Loucy (cell line): Measurements from ENCODE around the gene SLC6A6.

Experiments
- H2AFZ ChIP-seq: fragments of 200-600 bp; sonication (generic); 2 replicates; pipeline ENCODE4 v1.6.0; 2016; ENCODE audit warnings: antibody characterized with exemption, mild to moderate bottlenecking, low read length, moderate library complexity
- H3F3A ChIP-seq: fragments of 200-600 bp; 2 replicates; pipeline ENCODE4 v1.6.0; 2016; ENCODE audit warnings: antibody characterized with exemption, low read depth, mild to moderate bottlenecking
- H3K27me3 ChIP-seq: fragments of 200-600 bp; sonication (generic); 2 replicates; pipeline ENCODE4 v1.6.1; 2014; ENCODE audit warnings: low read length, mild to moderate bottlenecking; ENCODE audit not compliant: insufficient read depth, poor library complexity, severe bottlenecking
- H3K36me3 ChIP-seq: fragments of 200-600 bp; sonication (generic); 2 replicates; pipeline ENCODE4 v1.6.1; 2016; ENCODE audit warnings: low read length; ENCODE audit not compliant: insufficient read depth
- H3K4me1 ChIP-seq: fragments of 200-600 bp; sonication (generic); 2 replicates; pipeline ENCODE4 v1.5.1; 2014; ENCODE audit warnings: low read length, mild to moderate bottlenecking; ENCODE audit not compliant: insufficient read depth, poor library complexity, severe bottlenecking
- H3K4me2 ChIP-seq: fragments of 200-600 bp; sonication (generic); 2 replicates; pipeline ENCODE4 v1.6.0; 2014; ENCODE audit warnings: antibody characterized with exemption, low read length, low read depth, mild to moderate bottlenecking; ENCODE audit not compliant: poor library complexity, severe bottlenecking
- H3K4me3 ChIP-seq: fragments of 200-600 bp; sonication (generic); 2 replicates; pipeline ENCODE4 v1.5.1; 2014; ENCODE audit warnings: low read length, mild to moderate bottlenecking, mixed read lengths; ENCODE audit not compliant: poor library complexity, severe bottlenecking
- H3K79me2 ChIP-seq: fragments of 200-600 bp; sonication (generic); 2 replicates; pipeline ENCODE4 v1.6.1; 2014; ENCODE audit warnings: low read length; ENCODE audit not compliant: insufficient read depth
- H3K9ac ChIP-seq: fragments of 200-600 bp; sonication (generic); 2 replicates; pipeline ENCODE4 v1.6.0; 2014; ENCODE audit warnings: mild to moderate bottlenecking, low read depth, low read length, moderate library complexity; ENCODE audit not compliant: poor library complexity, severe bottlenecking
- H3K9me2 ChIP-seq: fragments of 200-600 bp; sonication (generic); replicated peaks from 2 replicates; pipeline ENCODE4 v1.6.1; 2016; ENCODE audit warnings: low read depth, low read length, mixed read lengths
- H3K9me3 ChIP-seq: fragments of 200-600 bp; sonication (generic); 2 replicates; pipeline ENCODE4 v1.6.1; 2014; ENCODE audit warnings: mild to moderate bottlenecking, antibody characterized with exemption, low read length, low read depth; ENCODE audit not compliant: insufficient read depth
- H4K20me1 ChIP-seq: fragments of 200-600 bp; sonication (generic); 2 replicates; pipeline ENCODE4 v1.6.0; 2014; ENCODE audit warnings: antibody characterized with exemption, low read length, mild to moderate bottlenecking; ENCODE audit not compliant: insufficient read depth, poor library complexity, severe bottlenecking
- CTCF ChIP-seq: fragments of 200-600 bp; sonication (generic); conservative IDR thresholded peaks from 2 replicates; pipeline ENCODE4 v1.5.1; 2014; ENCODE audit warnings: mild to moderate bottlenecking, antibody characterized with exemption, low read length
- EZH2phosphoT487 ChIP-seq: fragments of 200-600 bp; IDR thresholded peaks from 2 replicates; pipeline ENCODE4 v1.6.1; 2018; ENCODE audit warnings: antibody characterized with exemption, mild to moderate bottlenecking, moderate library complexity, borderline replicate concordance

Gene SLC6A6

DNA sequence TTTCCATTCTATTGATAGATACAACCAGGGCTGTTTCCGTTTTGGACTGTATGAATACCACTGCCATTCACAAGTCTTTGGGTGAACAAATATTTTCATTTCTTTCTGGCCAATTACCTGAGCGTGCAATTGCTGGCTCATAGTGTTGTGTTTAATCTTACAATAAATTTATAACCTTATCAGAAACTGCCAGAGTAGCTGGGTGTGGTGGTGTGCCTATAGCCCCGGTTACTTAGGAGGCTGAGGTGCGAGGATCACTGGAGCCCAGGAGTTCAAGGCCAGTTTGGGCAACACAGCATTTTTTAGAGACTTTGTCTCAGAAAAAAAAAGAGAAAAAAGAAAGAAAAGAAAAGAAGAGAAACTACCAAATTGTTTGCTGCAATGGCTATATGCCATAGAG, 5.4 kb upstream of the SLC6A6 start:
- Histone ChIP-seq H3F3A (no peaks in the 10 kb centered on the region; the same call in 1 of the 2 replicates), H3K79me2 (no peaks in the 10 kb centered on the region), H3K9me2 (no peaks in the 10 kb centered on the region), H3K9ac (no peak overlapping the region), H3K4me3 (no peak overlapping the region), H3K4me1 (peaks cover 21% of the 10 kb centered on the region), H2AFZ (no peak overlapping the region), H3K9me3 (no peaks in the 10 kb centered on the region), H4K20me1 (no peaks in the 10 kb centered on the region), H3K4me2 (peak overlapping the region; percentile 49), H3K27me3 (no peaks in the 10 kb centered on the region), H3K36me3 (no peaks in the 10 kb centered on the region)
- no peak for TF ChIP-seq CTCF

DNA sequence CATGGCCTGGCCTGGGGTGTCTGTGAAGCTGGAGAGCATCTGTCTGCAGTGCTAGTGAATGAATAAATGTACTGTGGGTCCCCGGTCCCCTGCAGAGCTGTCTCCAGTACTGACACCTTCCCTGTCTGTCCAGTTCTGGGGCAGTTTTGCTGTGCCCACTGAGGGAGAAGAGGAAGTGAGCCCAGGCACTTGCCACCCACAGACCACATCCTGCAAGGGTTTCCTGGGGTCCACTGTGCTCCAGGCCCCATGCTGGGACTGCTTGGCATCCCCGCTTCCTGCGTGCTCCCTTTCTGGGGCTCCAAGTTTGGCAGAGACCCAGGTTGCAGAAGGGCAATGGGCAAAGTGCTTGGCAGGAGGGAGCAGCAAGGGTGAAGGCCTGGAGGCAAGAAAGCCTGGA, 4.9 kb upstream of the SLC6A6 start:
- Histone ChIP-seq H3K79me2 (no peaks in the 10 kb centered on the region), H4K20me1 (no peaks in the 10 kb centered on the region), H3K9me2 (no peaks in the 10 kb centered on the region), H3K4me3 (no peak overlapping the region), H3K4me2 (peak overlapping the region; percentile 49), H3K9me3 (no peaks in the 10 kb centered on the region), H3K27me3 (no peaks in the 10 kb centered on the region), H3F3A (no peaks in the 10 kb centered on the region; the same call in 1 of the 2 replicates), H3K36me3 (no peaks in the 10 kb centered on the region), H3K9ac (no peak overlapping the region), H3K4me1 (peaks cover 21% of the 10 kb centered on the region), H2AFZ (no peak overlapping the region)
- TF ChIP-seq CTCF: no peak
- TF ChIP-seq EZH2phosphoT487: no peak

DNA sequence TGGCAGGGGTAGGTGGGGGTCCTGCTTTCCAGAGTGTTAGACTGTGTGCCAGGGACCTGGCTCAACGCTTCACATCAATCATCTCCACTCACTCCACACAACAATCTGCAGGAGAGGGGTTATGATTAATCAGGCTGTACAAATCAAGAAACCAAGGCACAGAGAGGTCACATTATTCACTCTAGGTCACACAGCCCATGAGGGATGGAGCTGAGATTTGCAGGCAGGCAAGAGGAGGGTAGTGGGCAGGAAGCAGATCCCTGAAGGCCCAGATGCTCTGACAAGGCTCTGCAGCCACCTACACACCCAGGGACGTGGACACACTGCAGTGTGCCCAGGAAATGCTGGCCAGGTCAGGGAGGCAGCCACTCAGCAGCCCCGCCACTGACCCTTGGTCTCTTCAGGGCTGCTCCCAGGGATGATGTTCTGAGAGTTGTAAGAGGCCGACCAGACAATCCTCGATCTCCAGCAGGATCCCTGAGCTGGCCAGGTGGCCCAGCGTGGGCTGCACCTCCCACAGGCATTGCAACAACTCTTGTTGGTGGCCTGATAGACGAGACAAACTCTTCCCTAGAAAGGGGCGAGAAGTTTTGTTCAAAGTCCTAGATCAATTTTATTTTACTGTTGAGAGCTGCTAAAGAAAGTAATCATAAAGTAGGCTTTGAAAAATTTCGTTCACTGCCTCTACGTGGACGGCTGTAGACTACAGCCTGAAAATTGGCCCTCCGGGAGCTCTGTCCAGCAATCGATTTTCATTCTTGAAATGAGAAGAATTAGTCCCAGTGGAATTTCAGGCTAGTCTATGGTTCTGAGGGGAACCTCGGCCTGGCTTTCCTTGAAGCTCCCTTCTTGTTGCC, 4.2 kb upstream of the SLC6A6 start:
- Histone ChIP-seq H3K4me3 (no peak overlapping the region), H3K9ac (no peak overlapping the region), H3K4me2 (peak overlapping the region; percentile 49), H3K9me3 (no peaks in the 10 kb centered on the region), H3K79me2 (peaks cover 2% of the 10 kb centered on the region), H4K20me1 (no peaks in the 10 kb centered on the region), H3K9me2 (no peaks in the 10 kb centered on the region), H3K4me1 (peaks cover 21% of the 10 kb centered on the region), H3K36me3 (no peaks in the 10 kb centered on the region), H3F3A (no peaks in the 10 kb centered on the region; the same call in 1 of the 2 replicates), H2AFZ (no peak overlapping the region), H3K27me3 (no peaks in the 10 kb centered on the region)
- TF ChIP-seq EZH2phosphoT487 (no peak), CTCF (no peak)
